SK-N-SH (cell line): ENCODE data around the gene LAPTM5. TPM values are rescaled to one million over a fixed set of nuclear protein-coding genes. Genes with fewer than 3 reads are reported as not detected.

ENCODE experiments used
- CTCF ChIA-PET: fragments of 300-600, 350-600 bp; formaldehyde crosslinking; extraction: SDS; loops from one replicate; lab custom pipeline; 2021; lab: Yijun Ruan, JAX
- POLR2A ChIA-PET: fragments of 350-600 bp; sonication (Branson Sonifier 250); formaldehyde crosslinking; extraction: SDS; loops from one replicate; lab custom pipeline; 2020; ENCODE audit warnings: antibody characterized with exemption, inconsistent platforms; lab: Yijun Ruan, JAX
- DNase-seq: peaks from one replicate; pipeline ENCODE4 v3.0.0; 2012
- H2AFZ ChIP-seq: fragments of 200-600 bp; sonication (generic); 2 replicates; pipeline ENCODE4 v1.8.1; 2016; ENCODE audit warnings: antibody characterized with exemption, mild to moderate bottlenecking, low read depth
- H3F3A ChIP-seq: fragments of 200-600 bp; sonication (generic); replicated peaks from 2 replicates; pipeline ENCODE3; 2016; ENCODE audit warnings: antibody characterized with exemption, mild to moderate bottlenecking; ENCODE audit not compliant: insufficient read depth
- H3K27ac ChIP-seq, 2 experiments: fragments of 200-500 bp in 1 of 2; fragments of 200-600 bp in 1 of 2; sonication (Bioruptor generic) in 1 of 2; sonication (generic), shearing (Covaris generic) in 1 of 2; 2 replicates each; pipeline versions ENCODE4 v1.5.1 to v1.6.1; 2014 to 2016; ENCODE audit warnings: low read depth in 2 of 2, inconsistent platforms in 1 of 2, low read length in 1 of 2, mild to moderate bottlenecking in 1 of 2, mixed read lengths in 1 of 2
- H3K27me3 ChIP-seq: fragments of 200-600 bp; sonication (generic), shearing (Covaris generic); 2 replicates; pipeline ENCODE4 v1.6.1; 2016; ENCODE audit warnings: mixed run types; ENCODE audit not compliant: insufficient read depth
- H3K36me3 ChIP-seq, 2 experiments: fragments of 200-500 bp in 1 of 2; fragments of 200-600 bp in 1 of 2; sonication (Bioruptor generic) in 1 of 2; sonication (generic) in 1 of 2; replicated peaks in 1 of 2; 2 replicates each; pipeline versions ENCODE3 to v1.5.1; 2014 to 2016; ENCODE audit warnings: low read length in 1 of 2, mild to moderate bottlenecking in 1 of 2; ENCODE audit not compliant: insufficient read depth in 2 of 2, control insufficient read depth in 1 of 2
- H3K4me1 ChIP-seq, 2 experiments: fragments of 200-500 bp in 1 of 2; fragments of 200-600 bp in 1 of 2; sonication (Bioruptor generic) in 1 of 2; sonication (generic), shearing (Covaris generic) in 1 of 2; 2 replicates each; pipeline versions ENCODE4 v1.5.1 to v1.6.1; 2014 to 2016; ENCODE audit warnings: low read depth in 1 of 2, low read length in 1 of 2, mixed run types in 1 of 2; ENCODE audit not compliant: insufficient read depth in 2 of 2, control insufficient read depth in 1 of 2
- H3K4me2 ChIP-seq: fragments of 200-600 bp; sonication (generic), shearing (Covaris generic); 2 replicates; pipeline ENCODE4 v1.6.1; 2017; ENCODE audit warnings: mixed run types
- H3K4me3 ChIP-seq, 2 experiments: fragments of 200-500 bp in 1 of 2; fragments of 200-600 bp in 1 of 2; sonication (Bioruptor generic) in 1 of 2; sonication (generic), shearing (Covaris generic) in 1 of 2; 2 replicates each; pipeline versions ENCODE4 v1.5.1 to v1.8.1; 2014 to 2016; ENCODE audit warnings: low read depth in 2 of 2, inconsistent platforms in 1 of 2, low read length in 1 of 2, mild to moderate bottlenecking in 1 of 2, mixed read lengths in 1 of 2, moderate library complexity in 1 of 2
- H3K79me2 ChIP-seq: fragments of 200-600 bp; sonication (generic); 2 replicates; pipeline ENCODE4 v1.8.1; 2017; ENCODE audit warnings: mild to moderate bottlenecking; ENCODE audit not compliant: insufficient read depth
- H3K9ac ChIP-seq: fragments of 200-600 bp; sonication (generic); 2 replicates; pipeline ENCODE4 v1.6.1; 2017; ENCODE audit warnings: mixed run types
- H3K9me2 ChIP-seq: fragments of 200-600 bp; sonication (generic); 2 replicates; pipeline ENCODE4 v1.6.1; 2017; ENCODE audit warnings: mixed run types
- H3K9me3 ChIP-seq: fragments of 200-600 bp; sonication (generic); 2 replicates; pipeline ENCODE4 v1.6.1; 2017; ENCODE audit warnings: mixed run types, mild to moderate bottlenecking, moderate library complexity
- H4K20me1 ChIP-seq: fragments of 200-600 bp; sonication (generic); 2 replicates; pipeline ENCODE4 v1.6.1; 2017; ENCODE audit warnings: mild to moderate bottlenecking, mixed run types; ENCODE audit not compliant: insufficient read depth
- CHD2 ChIP-seq: fragments of 150-350 bp; IDR thresholded peaks from 2 replicates; pipeline ENCODE4 v1.6.1; 2018; ENCODE audit warnings: low read length; ENCODE audit not compliant: partially characterized antibody
- ELF1 ChIP-seq: IDR thresholded peaks from 2 replicates; pipeline ENCODE4 v1.4.0; 2012
- FOXJ3 ChIP-seq: sonication (generic); formaldehyde crosslinking; IDR thresholded peaks from 2 replicates; pipeline ENCODE4 v1.5.1; 2020; ENCODE audit warnings: mild to moderate bottlenecking, missing genetic modification reagents
- FOXM1 ChIP-seq: IDR thresholded peaks from 2 replicates; pipeline ENCODE4 v1.4.0; 2012; ENCODE audit warnings: low read depth, mild to moderate bottlenecking
- MEF2A ChIP-seq: IDR thresholded peaks from 2 replicates; pipeline ENCODE4 v1.4.0; 2012; ENCODE audit warnings: low read depth, borderline replicate concordance
- MXI1 ChIP-seq: IDR thresholded peaks from 2 replicates; pipeline ENCODE4 v1.6.1; 2012; ENCODE audit warnings: mild to moderate bottlenecking, low read depth, low read length, improper control_type of control experiment
- NRF1 ChIP-seq: IDR thresholded peaks from 2 replicates; pipeline ENCODE4 v1.6.1; 2012; ENCODE audit warnings: low read depth, mild to moderate bottlenecking, low read length
- POLR2AphosphoS5 ChIP-seq: IDR thresholded peaks from 2 replicates; pipeline ENCODE4 v1.6.1; 2012; ENCODE audit warnings: low read depth, low read length
- RAD21 ChIP-seq: IDR thresholded peaks from 2 replicates; pipeline ENCODE4 v1.6.1; 2012; ENCODE audit warnings: mild to moderate bottlenecking, low read length
- RXRA ChIP-seq: IDR thresholded peaks from 2 replicates; pipeline ENCODE4 v1.4.0; 2012; ENCODE audit warnings: low read depth, mild to moderate bottlenecking, borderline replicate concordance
- SIN3A ChIP-seq: IDR thresholded peaks from 2 replicates; pipeline ENCODE4 v1.6.1; 2012; ENCODE audit warnings: low read depth, mild to moderate bottlenecking, low read length, moderate library complexity, borderline replicate concordance
- SMC3 ChIP-seq: IDR thresholded peaks from 2 replicates; pipeline ENCODE4 v1.6.1; 2012; ENCODE audit warnings: low read depth, low read length, improper control_type of control experiment
- TCF12 ChIP-seq: IDR thresholded peaks from 2 replicates; pipeline ENCODE4 v1.4.0; 2012
- WGBS: methylation state at CpG from one replicate; pipeline ENCODE4 v1.1.6; 2017; ENCODE audit warnings: low lambda C conversion rate; 5-methylcytosine and 5-hydroxymethylcytosine counted together
- polyA plus RNA-seq, 3 experiments: library from polyadenylated mRNA; depleted of rRNA; stranded (reverse); fragments of >200 nt; gene quantifications; 2 replicates each; pipeline ENCODE4 v1.2.3, GENCODE V29; 2012
- TF ChIP-seq, protein P1 (sequence below): IDR thresholded peaks from 2 replicates; pipeline ENCODE4 v1.4.0; 2012; ENCODE audit warnings: low read depth, borderline replicate concordance
- TF ChIP-seq, protein P2 (sequence below): IDR thresholded peaks from 2 replicates; pipeline ENCODE4; 2012
- TF ChIP-seq, protein P3 (sequence below): fragments of 200-600 bp; sonication (generic); IDR thresholded peaks from 2 replicates; pipeline ENCODE4 v1.6.1; 2017; ENCODE audit warnings: antibody characterized with exemption, mild to moderate bottlenecking, moderate library complexity
- TF ChIP-seq, protein P4 (sequence below): fragments of 150-350 bp; IDR thresholded peaks from 2 replicates; pipeline ENCODE4 v1.6.1; 2016; ENCODE audit warnings: mild to moderate bottlenecking, low read depth, low read length
- TF ChIP-seq, protein P5 (sequence below): fragments of 150-350 bp; IDR thresholded peaks from 2 replicates; pipeline ENCODE4 v1.6.1; 2017; ENCODE audit warnings: antibody characterized with exemption, low read length, low read depth, borderline replicate concordance
- TF ChIP-seq, protein P6 (sequence below): IDR thresholded peaks from 2 replicates; pipeline ENCODE4 v1.4.0; 2012; ENCODE audit warnings: low read depth

Gene LAPTM5
- polyA plus RNA-seq, 1 of the 3 experiments (the other 2 are of a cell fraction), result 1.1 TPM

DNA sequence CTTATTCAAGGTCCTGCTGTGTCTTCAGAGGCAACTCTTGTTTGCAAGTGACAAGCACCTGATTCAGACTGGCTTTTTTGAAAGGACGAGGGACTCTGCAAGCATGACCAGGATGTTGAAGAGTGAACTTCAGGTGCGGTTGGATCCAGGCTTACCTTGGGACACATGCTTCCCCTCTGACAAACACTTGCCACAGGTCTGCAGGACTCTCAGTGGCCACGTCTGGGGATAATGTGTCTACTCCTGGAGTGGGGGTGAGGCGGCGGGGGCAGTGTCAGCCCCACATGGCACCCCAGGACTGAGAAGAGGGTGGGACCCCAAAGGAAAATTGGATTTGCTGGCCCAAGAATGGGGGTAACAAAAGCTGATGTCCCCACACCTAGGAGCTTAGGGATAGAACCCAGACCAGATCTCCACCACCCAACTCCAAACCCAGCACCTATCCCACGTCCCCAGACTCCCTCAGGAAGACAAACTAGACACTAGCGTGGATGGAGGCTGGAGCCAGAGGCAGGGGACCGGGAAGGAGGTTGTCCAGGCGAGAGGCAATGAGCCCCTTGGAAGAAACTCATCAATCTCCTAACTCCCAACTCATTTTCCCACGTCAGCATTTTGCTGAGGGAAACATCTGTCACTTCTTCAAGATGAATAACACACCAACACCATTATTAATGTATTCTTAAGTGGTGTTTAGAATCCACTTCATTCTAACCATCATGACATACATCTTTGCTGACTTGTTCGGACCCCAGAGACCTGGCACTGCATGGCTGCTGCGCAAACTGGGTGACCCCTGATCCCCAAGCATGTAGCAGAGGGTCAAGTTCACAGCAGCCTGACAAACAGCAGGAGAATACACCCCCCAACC, 32.0 kb upstream of the LAPTM5 start:
- H3K4me3 ChIP-seq, result no peak overlapping the region
- no peaks in the 10 kb centered on the region; the same call in 1 of the 2 replicates for H3K27me3 ChIP-seq
- no peaks in the 10 kb centered on the region for H3K4me1 ChIP-seq
- no peaks in the 10 kb centered on the region for H4K20me1 ChIP-seq
- no peaks in the 10 kb centered on the region for H3K9me2 ChIP-seq
- H3K36me3 ChIP-seq, result no peaks in the 10 kb centered on the region
- no peaks in the 10 kb centered on the region for H3F3A ChIP-seq
- CTCF ChIA-PET, result interaction anchor here (1.0 to 21.5 kb wide), 6 partner anchors 6 to 392 kb away, joined by 4 to 356 read pairs (median 110); no protein-coding TSS in a partner anchor
- H3K79me2 ChIP-seq, result no peaks in the 10 kb centered on the region
- DNase-seq, result no peak
- no peak overlapping the region for H3K27ac ChIP-seq
- no peak overlapping the region for H3K9ac ChIP-seq
- POLR2A ChIA-PET, result no interaction called here
- no peak overlapping the region for H3K4me2 ChIP-seq
- no peak for TF ChIP-seq RAD21
- no peak for TF ChIP-seq TCF12
- TF ChIP-seq POLR2AphosphoS5, result no peak
- no peak for TF ChIP-seq CHD2
- TF ChIP-seq MXI1, result no peak
- no peak for TF ChIP-seq SMC3
- TF ChIP-seq SIN3A, result no peak
- no peak for TF ChIP-seq NRF1
- TF ChIP-seq, protein P1, sequence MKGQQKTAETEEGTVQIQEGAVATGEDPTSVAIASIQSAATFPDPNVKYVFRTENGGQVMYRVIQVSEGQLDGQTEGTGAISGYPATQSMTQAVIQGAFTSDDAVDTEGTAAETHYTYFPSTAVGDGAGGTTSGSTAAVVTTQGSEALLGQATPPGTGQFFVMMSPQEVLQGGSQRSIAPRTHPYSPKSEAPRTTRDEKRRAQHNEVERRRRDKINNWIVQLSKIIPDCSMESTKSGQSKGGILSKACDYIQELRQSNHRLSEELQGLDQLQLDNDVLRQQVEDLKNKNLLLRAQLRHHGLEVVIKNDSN, result no peak
- TF ChIP-seq, protein P2, sequence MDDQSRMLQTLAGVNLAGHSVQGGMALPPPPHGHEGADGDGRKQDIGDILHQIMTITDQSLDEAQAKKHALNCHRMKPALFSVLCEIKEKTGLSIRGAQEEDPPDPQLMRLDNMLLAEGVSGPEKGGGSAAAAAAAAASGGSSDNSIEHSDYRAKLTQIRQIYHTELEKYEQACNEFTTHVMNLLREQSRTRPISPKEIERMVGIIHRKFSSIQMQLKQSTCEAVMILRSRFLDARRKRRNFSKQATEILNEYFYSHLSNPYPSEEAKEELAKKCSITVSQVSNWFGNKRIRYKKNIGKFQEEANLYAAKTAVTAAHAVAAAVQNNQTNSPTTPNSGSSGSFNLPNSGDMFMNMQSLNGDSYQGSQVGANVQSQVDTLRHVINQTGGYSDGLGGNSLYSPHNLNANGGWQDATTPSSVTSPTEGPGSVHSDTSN, result no peak
- no peak for TF ChIP-seq FOXM1
- no peak for TF ChIP-seq FOXJ3 (CRISPR knock-in tag)
- no peak for TF ChIP-seq RXRA
- TF ChIP-seq, protein P3, sequence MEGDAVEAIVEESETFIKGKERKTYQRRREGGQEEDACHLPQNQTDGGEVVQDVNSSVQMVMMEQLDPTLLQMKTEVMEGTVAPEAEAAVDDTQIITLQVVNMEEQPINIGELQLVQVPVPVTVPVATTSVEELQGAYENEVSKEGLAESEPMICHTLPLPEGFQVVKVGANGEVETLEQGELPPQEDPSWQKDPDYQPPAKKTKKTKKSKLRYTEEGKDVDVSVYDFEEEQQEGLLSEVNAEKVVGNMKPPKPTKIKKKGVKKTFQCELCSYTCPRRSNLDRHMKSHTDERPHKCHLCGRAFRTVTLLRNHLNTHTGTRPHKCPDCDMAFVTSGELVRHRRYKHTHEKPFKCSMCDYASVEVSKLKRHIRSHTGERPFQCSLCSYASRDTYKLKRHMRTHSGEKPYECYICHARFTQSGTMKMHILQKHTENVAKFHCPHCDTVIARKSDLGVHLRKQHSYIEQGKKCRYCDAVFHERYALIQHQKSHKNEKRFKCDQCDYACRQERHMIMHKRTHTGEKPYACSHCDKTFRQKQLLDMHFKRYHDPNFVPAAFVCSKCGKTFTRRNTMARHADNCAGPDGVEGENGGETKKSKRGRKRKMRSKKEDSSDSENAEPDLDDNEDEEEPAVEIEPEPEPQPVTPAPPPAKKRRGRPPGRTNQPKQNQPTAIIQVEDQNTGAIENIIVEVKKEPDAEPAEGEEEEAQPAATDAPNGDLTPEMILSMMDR, result no peak
- TF ChIP-seq, protein P4, sequence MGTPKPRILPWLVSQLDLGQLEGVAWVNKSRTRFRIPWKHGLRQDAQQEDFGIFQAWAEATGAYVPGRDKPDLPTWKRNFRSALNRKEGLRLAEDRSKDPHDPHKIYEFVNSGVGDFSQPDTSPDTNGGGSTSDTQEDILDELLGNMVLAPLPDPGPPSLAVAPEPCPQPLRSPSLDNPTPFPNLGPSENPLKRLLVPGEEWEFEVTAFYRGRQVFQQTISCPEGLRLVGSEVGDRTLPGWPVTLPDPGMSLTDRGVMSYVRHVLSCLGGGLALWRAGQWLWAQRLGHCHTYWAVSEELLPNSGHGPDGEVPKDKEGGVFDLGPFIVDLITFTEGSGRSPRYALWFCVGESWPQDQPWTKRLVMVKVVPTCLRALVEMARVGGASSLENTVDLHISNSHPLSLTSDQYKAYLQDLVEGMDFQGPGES, result no peak
- TF ChIP-seq ELF1, result no peak
- TF ChIP-seq, protein P5, sequence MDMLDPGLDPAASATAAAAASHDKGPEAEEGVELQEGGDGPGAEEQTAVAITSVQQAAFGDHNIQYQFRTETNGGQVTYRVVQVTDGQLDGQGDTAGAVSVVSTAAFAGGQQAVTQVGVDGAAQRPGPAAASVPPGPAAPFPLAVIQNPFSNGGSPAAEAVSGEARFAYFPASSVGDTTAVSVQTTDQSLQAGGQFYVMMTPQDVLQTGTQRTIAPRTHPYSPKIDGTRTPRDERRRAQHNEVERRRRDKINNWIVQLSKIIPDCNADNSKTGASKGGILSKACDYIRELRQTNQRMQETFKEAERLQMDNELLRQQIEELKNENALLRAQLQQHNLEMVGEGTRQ, result no peak
- TF ChIP-seq, protein P6, sequence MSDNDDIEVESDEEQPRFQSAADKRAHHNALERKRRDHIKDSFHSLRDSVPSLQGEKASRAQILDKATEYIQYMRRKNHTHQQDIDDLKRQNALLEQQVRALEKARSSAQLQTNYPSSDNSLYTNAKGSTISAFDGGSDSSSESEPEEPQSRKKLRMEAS, result no peak
- no peak for TF ChIP-seq MEF2A
- no peak overlapping the region for H2AFZ ChIP-seq
- no peaks in the 10 kb centered on the region for H3K9me3 ChIP-seq
- WGBS, result 79% methylated on average over 12 of the region's 12 CpGs
